ENCODE results near the gene KCNB1.

Gene KCNB1

GRCh38 chr20:49379338-49379737 lies 103.1 kb downstream of the KCNB1 start:
- Histone ChIP-seq H3K4me2 (ENCODE audit: low read length, poor library complexity, severe bottlenecking) (no peak overlapping the region), H2BK12ac (ENCODE audit: low read length in 2 of 2) (no peak overlapping the region)
- 79% methylated on average over 6 of the region's 7 CpGs for WGBS

GRCh38 chr20:49377326-49377725 lies 105.1 kb downstream of the KCNB1 start:
- H2AK5ac ChIP-seq (ENCODE audit: low read length, severe bottlenecking) = no peak overlapping the region
- WGBS = 82% methylated on average over 2 of the region's 4 CpGs
- peaks cover 64 to 75% of the 10 kb centered on the region in 2 experiments for H3K27me3 ChIP-seq (ENCODE audit: control insufficient read depth in 1 of 2, insufficient read depth in 1 of 2, low read length in 2 of 2)

More at GRCh38 chr20:49379338-49379737, 103.1 kb downstream of the KCNB1 start:
- Histone ChIP-seq H3K9ac (ENCODE audit: low read length) (no peak overlapping the region), H3K36me3 (ENCODE audit: control insufficient read depth in 1 of 2, insufficient read depth in 2 of 2, low read depth in 1 of 2, low read length in 2 of 2) (no peaks in the 10 kb centered on the region), H3K18ac (ENCODE audit: low read depth in 1 of 2, low read length in 2 of 2) (no peak overlapping the region), H3K79me1 (replicated peaks; ENCODE audit: low read length, poor library complexity, severe bottlenecking) (no peaks in the 10 kb centered on the region), H3K4me1 (ENCODE audit: control insufficient read depth, insufficient read depth, low read depth, low read length) (peaks cover 12% of the 10 kb centered on the region), H3K4me3 (ENCODE audit: insufficient read depth in 1 of 2, low read depth in 1 of 2, low read length in 2 of 2) (no peak overlapping the region), H4K91ac (ENCODE audit: low read length) (no peak overlapping the region), H3K14ac (ENCODE audit: low read length in 2 of 2) (no peak overlapping the region), H3K23ac (ENCODE audit: low read length in 2 of 2) (no peak overlapping the region), H3K4ac (ENCODE audit: low read depth in 1 of 2, low read length in 2 of 2) (no peak overlapping the region), H3K9me3 (ENCODE audit: control insufficient read depth, low read length) (peaks cover 5% of the 10 kb centered on the region), H3K27me3 (ENCODE audit: control insufficient read depth in 1 of 2, insufficient read depth in 1 of 2, low read length in 2 of 2) (peaks cover 58 to 68% of the 10 kb centered on the region in 2 experiments), H2AK5ac (ENCODE audit: low read length, severe bottlenecking) (no peak overlapping the region), H4K8ac (ENCODE audit: low read length) (no peak overlapping the region), H2BK120ac (ENCODE audit: low read depth, low read length) (no peak overlapping the region), H2BK5ac (ENCODE audit: low read depth, low read length, poor library complexity, severe bottlenecking) (no peak overlapping the region), H3K27ac (ENCODE audit: low read length, poor library complexity, severe bottlenecking) (no peak overlapping the region), H2AFZ (ENCODE audit: low read depth, low read length) (no peak overlapping the region), H2BK15ac (ENCODE audit: low read depth, poor library complexity, severe bottlenecking) (no peak overlapping the region)
- no peak for DNase-seq

GRCh38 chr20:49375170-49375569 lies 107.3 kb downstream of the KCNB1 start:
- Histone ChIP-seq H2BK12ac (ENCODE audit: low read length in 2 of 2) (no peak overlapping the region), H3K4ac (ENCODE audit: low read depth in 1 of 2, low read length in 2 of 2) (no peak overlapping the region), H3K27ac (ENCODE audit: low read length, poor library complexity, severe bottlenecking) (no peak overlapping the region), H4K91ac (ENCODE audit: low read length) (no peak overlapping the region), H2BK5ac (ENCODE audit: low read depth, low read length, poor library complexity, severe bottlenecking) (no peak overlapping the region), H3K18ac (ENCODE audit: low read depth in 1 of 2, low read length in 2 of 2) (no peak overlapping the region), H3K9me3 (ENCODE audit: control insufficient read depth, low read length) (peaks cover 16% of the 10 kb centered on the region), H2BK15ac (ENCODE audit: low read depth, poor library complexity, severe bottlenecking) (no peak overlapping the region), H3K4me2 (ENCODE audit: low read length, poor library complexity, severe bottlenecking) (no peak overlapping the region), H3K23ac (ENCODE audit: low read length in 2 of 2) (no peak overlapping the region), H2BK120ac (ENCODE audit: low read depth, low read length) (no peak overlapping the region), H3K36me3 (ENCODE audit: control insufficient read depth in 1 of 2, insufficient read depth in 2 of 2, low read depth in 1 of 2, low read length in 2 of 2) (no peaks in the 10 kb centered on the region), H3K27me3 (ENCODE audit: control insufficient read depth in 1 of 2, insufficient read depth in 1 of 2, low read length in 2 of 2) (peaks cover 81 to 88% of the 10 kb centered on the region in 2 experiments), H4K8ac (ENCODE audit: low read length) (no peak overlapping the region), H3K4me3 (ENCODE audit: insufficient read depth in 1 of 2, low read depth in 1 of 2, low read length in 2 of 2) (no peak overlapping the region), H3K14ac (ENCODE audit: low read length in 2 of 2) (no peak overlapping the region), H3K4me1 (ENCODE audit: control insufficient read depth, insufficient read depth, low read depth, low read length) (peaks cover 2% of the 10 kb centered on the region), H2AK5ac (ENCODE audit: low read length, severe bottlenecking) (no peak overlapping the region), H3K9ac (ENCODE audit: low read length) (no peak overlapping the region), H2AFZ (ENCODE audit: low read depth, low read length) (no peak overlapping the region), H3K79me1 (replicated peaks; ENCODE audit: low read length, poor library complexity, severe bottlenecking) (no peaks in the 10 kb centered on the region)
- WGBS = 85% methylated on average over 1 of the region's 3 CpGs
- DNase-seq = no peak

More at GRCh38 chr20:49377326-49377725, 105.1 kb downstream of the KCNB1 start:
- DNase-seq = no peak
- H2BK15ac ChIP-seq (ENCODE audit: low read depth, poor library complexity, severe bottlenecking) = no peak overlapping the region
- H4K8ac ChIP-seq (ENCODE audit: low read length) = no peak overlapping the region
- H3K27ac ChIP-seq (ENCODE audit: low read length, poor library complexity, severe bottlenecking) = no peak overlapping the region
- H3K9ac ChIP-seq (ENCODE audit: low read length) = no peak overlapping the region
- H3K4me1 ChIP-seq (ENCODE audit: control insufficient read depth, insufficient read depth, low read depth, low read length) = peaks cover 12% of the 10 kb centered on the region
- H3K4ac ChIP-seq (ENCODE audit: low read depth in 1 of 2, low read length in 2 of 2) = no peak overlapping the region
- H3K79me1 ChIP-seq (replicated peaks; ENCODE audit: low read length, poor library complexity, severe bottlenecking) = no peaks in the 10 kb centered on the region
- H3K9me3 ChIP-seq (ENCODE audit: control insufficient read depth, low read length) = peaks cover 13% of the 10 kb centered on the region
- H2BK12ac ChIP-seq (ENCODE audit: low read length in 2 of 2) = no peak overlapping the region
- H3K23ac ChIP-seq (ENCODE audit: low read length in 2 of 2) = no peak overlapping the region
- no peak overlapping the region for H3K14ac ChIP-seq (ENCODE audit: low read length in 2 of 2)
- no peak overlapping the region for H3K18ac ChIP-seq (ENCODE audit: low read depth in 1 of 2, low read length in 2 of 2)
- H2AFZ ChIP-seq (ENCODE audit: low read depth, low read length) = no peak overlapping the region
- no peak overlapping the region for H4K91ac ChIP-seq (ENCODE audit: low read length)
- no peak overlapping the region for H3K4me3 ChIP-seq (ENCODE audit: insufficient read depth in 1 of 2, low read depth in 1 of 2, low read length in 2 of 2)
- H2BK5ac ChIP-seq (ENCODE audit: low read depth, low read length, poor library complexity, severe bottlenecking) = no peak overlapping the region
- no peaks in the 10 kb centered on the region for H3K36me3 ChIP-seq (ENCODE audit: control insufficient read depth in 1 of 2, insufficient read depth in 2 of 2, low read depth in 1 of 2, low read length in 2 of 2)
- no peak overlapping the region for H2BK120ac ChIP-seq (ENCODE audit: low read depth, low read length)
- no peak overlapping the region for H3K4me2 ChIP-seq (ENCODE audit: low read length, poor library complexity, severe bottlenecking)

- WGBS = 93% methylated on average over 8 of the region's 9 CpGs
- no peak overlapping the region for H3K27ac ChIP-seq (ENCODE audit: low read length, poor library complexity, severe bottlenecking)
- no peak overlapping the region for H3K9ac ChIP-seq (ENCODE audit: low read length)
- H3K4me2 ChIP-seq (ENCODE audit: low read length, poor library complexity, severe bottlenecking) = no peak overlapping the region
- H3K4me3 ChIP-seq (ENCODE audit: insufficient read depth in 1 of 2, low read depth in 1 of 2, low read length in 2 of 2) = no peak overlapping the region
- no peaks in the 10 kb centered on the region for H3K4me1 ChIP-seq (ENCODE audit: control insufficient read depth, insufficient read depth, low read depth, low read length)
- no peak overlapping the region for H2BK120ac ChIP-seq (ENCODE audit: low read depth, low read length)
- peaks cover 16% of the 10 kb centered on the region for H3K9me3 ChIP-seq (ENCODE audit: control insufficient read depth, low read length)
- no peak overlapping the region for H2BK15ac ChIP-seq (ENCODE audit: low read depth, poor library complexity, severe bottlenecking)
- H3K14ac ChIP-seq (ENCODE audit: low read length in 2 of 2) = no peak overlapping the region
- no peak overlapping the region for H2AFZ ChIP-seq (ENCODE audit: low read depth, low read length)
- H3K79me1 ChIP-seq (replicated peaks; ENCODE audit: low read length, poor library complexity, severe bottlenecking) = no peaks in the 10 kb centered on the region
- no peak overlapping the region for H2BK12ac ChIP-seq (ENCODE audit: low read length in 2 of 2)
- no peak overlapping the region for H2AK5ac ChIP-seq (ENCODE audit: low read length, severe bottlenecking)
- H3K36me3 ChIP-seq (ENCODE audit: control insufficient read depth in 1 of 2, insufficient read depth in 2 of 2, low read depth in 1 of 2, low read length in 2 of 2) = no peaks in the 10 kb centered on the region
- no peak overlapping the region for H4K91ac ChIP-seq (ENCODE audit: low read length)
- H4K8ac ChIP-seq (ENCODE audit: low read length) = no peak overlapping the region
- no peak for DNase-seq
- no peak overlapping the region for H3K4ac ChIP-seq (ENCODE audit: low read depth in 1 of 2, low read length in 2 of 2)
- H3K18ac ChIP-seq (ENCODE audit: low read depth in 1 of 2, low read length in 2 of 2) = no peak overlapping the region
- no peak overlapping the region for H2BK5ac ChIP-seq (ENCODE audit: low read depth, low read length, poor library complexity, severe bottlenecking)
- H3K27me3 ChIP-seq (ENCODE audit: control insufficient read depth in 1 of 2, insufficient read depth in 1 of 2, low read length in 2 of 2) = peaks cover 85 to 88% of the 10 kb centered on the region in 2 experiments
- H3K23ac ChIP-seq (ENCODE audit: low read length in 2 of 2) = no peak overlapping the region
These were observed 110.3 kb downstream of the KCNB1 start for GRCh38 chr20:49372095-49372734.
